Forelimb muscle (tissue), 1 donor: ENCODE data around the gene GRIA1. TPM values are rescaled to one million over a fixed set of nuclear protein-coding genes. Genes with fewer than 3 reads are reported as not detected.
"Not testable (repeated sequence)": the region's sequence is repeated elsewhere in the genome, so short reads cannot be mapped to it uniquely, and the experiment has no call there.

Experiments
- DNase-seq: peaks from one replicate; pipeline ENCODE4 v3.0.0-alpha.2; 2013; ENCODE audit warnings: low read depth
- polyA plus RNA-seq: library from polyadenylated mRNA; unstranded; fragments of 120-200 nt; gene quantifications from one replicate; pipeline ENCODE4 v1.2.1, GENCODE V29; 2013; ENCODE audit not compliant: insufficient read length

GRIA1 gene
- polyA plus RNA-seq, 1 donor = 1.0 TPM

DNA sequence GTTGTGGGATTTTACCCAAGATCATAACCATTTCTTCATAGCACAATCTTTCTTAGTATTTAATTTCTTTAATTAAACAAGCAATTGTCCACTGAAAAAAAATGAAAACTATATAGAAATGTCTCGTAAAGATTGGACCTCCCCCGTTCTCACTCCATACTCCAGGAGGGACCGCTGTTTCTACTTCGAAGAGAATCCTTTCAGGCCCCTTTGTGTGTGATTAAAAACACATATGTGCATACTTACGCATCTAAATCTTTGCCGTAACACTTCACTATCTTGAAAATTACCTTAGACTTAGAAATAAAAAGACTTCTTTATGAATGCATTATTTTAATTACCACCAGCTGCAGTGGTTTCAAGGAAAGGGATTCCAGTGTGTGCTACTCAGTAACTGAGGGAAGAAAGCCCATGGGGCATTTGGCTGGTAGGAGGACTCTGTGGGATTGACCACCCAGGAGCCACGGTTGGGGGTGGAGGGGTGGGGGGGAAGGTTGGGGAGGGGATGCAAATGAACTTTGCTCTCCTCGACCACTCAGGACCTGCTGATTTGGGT is 339.1 kb downstream of the GRIA1 start:
- DNase-seq = no peak

DNA sequence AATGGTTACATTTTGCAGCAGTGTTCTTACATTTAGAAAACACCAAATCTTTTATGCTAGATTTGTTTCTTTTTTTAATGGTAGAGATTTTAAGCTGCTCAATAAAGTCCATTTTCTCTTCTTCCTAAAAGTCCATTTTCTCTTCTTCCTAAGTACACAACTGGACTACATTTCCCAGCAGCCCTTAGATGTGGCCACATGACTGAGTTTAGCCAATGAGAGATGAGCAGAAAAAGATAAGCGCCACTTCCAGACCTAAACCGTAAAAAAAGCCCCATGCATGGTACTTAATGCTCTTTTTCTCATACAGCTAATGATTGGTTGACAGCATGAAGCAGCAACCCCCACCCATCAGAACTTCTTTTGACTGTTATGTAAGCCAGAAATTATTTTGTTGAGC is 341.5 kb downstream of the GRIA1 start:
- no peak for DNase-seq

- DNase-seq = no peak
These were observed 345.5 kb downstream of the GRIA1 start for GRCh38 chr5:153835891-153836515.

- DNase-seq = not testable (repeated sequence)
These were observed 359.0 kb downstream of the GRIA1 start for GRCh38 chr5:153849303-153850113.

- no peak for DNase-seq
These were observed 369.9 kb downstream of the GRIA1 start for GRCh38 chr5:153860195-153860886.

DNA sequence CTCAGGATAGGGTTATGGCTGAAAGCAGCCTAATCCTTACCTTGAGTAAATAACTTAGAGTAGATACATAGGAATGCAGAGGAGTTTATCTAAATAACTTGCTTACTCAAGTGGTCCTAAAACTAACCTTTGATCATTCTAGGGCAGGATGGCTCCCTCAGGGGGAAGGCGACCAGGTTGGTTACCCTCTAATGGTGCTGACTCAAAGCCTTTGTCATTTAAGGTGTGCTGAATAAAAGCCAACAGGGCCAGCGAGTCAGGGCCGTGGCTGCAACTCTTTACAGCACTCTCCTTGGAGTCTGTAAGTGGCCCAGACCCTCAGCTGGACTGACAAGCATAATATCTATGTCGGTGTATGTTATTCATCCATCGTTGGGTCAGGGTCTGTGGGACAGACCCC is 372.4 kb downstream of the GRIA1 start:
- DNase-seq = not testable (repeated sequence)
